Right atrium auricular region (tissue), 2 donors: ENCODE measurements around the gene MAML1. TPM values are rescaled to one million over a fixed set of nuclear protein-coding genes. Genes with fewer than 3 reads are reported as not detected.

Source experiments
- DNase-seq: peaks from one replicate; pipeline ENCODE4 v3.0.0-alpha.2; 2019; ENCODE audit warnings: low spot score
- H3K27ac ChIP-seq, 2 donors: fragments of 200-600 bp; sonication (generic); 1 replicate in 1 of 2; 2 replicates in 1 of 2; pipeline ENCODE4 v1.5.1; 2016 to 2019
- H3K27me3 ChIP-seq, 2 donors: fragments of 200-600 bp; sonication (generic); one replicate each; pipeline versions ENCODE4 v1.5.1 to v1.6.0; 2017 to 2019
- H3K36me3 ChIP-seq: fragments of 200-600 bp; sonication (generic); one replicate; pipeline ENCODE4 v1.5.1; 2016
- H3K4me1 ChIP-seq, 2 donors: fragments of 200-600 bp; sonication (generic); one replicate each; pipeline versions ENCODE4 v1.5.1 to v1.6.0; 2017 to 2019
- H3K4me3 ChIP-seq, 2 donors: fragments of 200-600 bp; sonication (generic); 1 replicate in 1 of 2; 2 replicates in 1 of 2; pipeline ENCODE4 v1.5.1; 2017 to 2019; ENCODE audit warnings: mild to moderate bottlenecking in 1 of 2, moderate library complexity in 1 of 2
- H3K9me3 ChIP-seq, 2 donors: fragments of 200-600 bp; sonication (generic); one replicate each; pipeline ENCODE4 v1.5.1; 2019
- CTCF ChIP-seq, 2 donors: fragments of 200-600 bp; sonication (generic); IDR thresholded peaks; one replicate each; pipeline ENCODE4 v1.5.1; 2019; ENCODE audit warnings: antibody characterized with exemption in 2 of 2
- total RNA-seq, 2 donors: library from RNA; depleted of rRNA; stranded (reverse); fragments of >200 nt; gene quantifications; one replicate each; pipeline ENCODE4 v1.1.0, GENCODE V29; 2016

The MAML1 gene
- total RNA-seq, 2 donors from 2014 or later, result 10.8 to 16.6 TPM

GRCh38 chr5:179794171-179794570 is 61.5 kb downstream of the MAML1 start:
- TF ChIP-seq CTCF (IDR thresholded peaks at IDR 0.05), result no peak
- H3K27ac ChIP-seq, result peak overlapping the region; percentile 64 to 78
- peaks cover 21% of the 10 kb centered on the region for H3K36me3 ChIP-seq
- peaks cover 0 to 56% of the 10 kb centered on the region in 2 donors for H3K4me1 ChIP-seq
- no peaks in the 10 kb centered on the region for H3K27me3 ChIP-seq
- DNase-seq, result no peak
- H3K9me3 ChIP-seq, result no peaks in the 10 kb centered on the region
- peak overlapping the region; percentile 3 to 64 for H3K4me3 ChIP-seq

- peak overlapping the region; percentile 64 to 78 for H3K27ac ChIP-seq
- H3K27me3 ChIP-seq, result no peaks in the 10 kb centered on the region
- TF ChIP-seq CTCF (IDR thresholded peaks at IDR 0.05), result no peak
- H3K36me3 ChIP-seq, result peaks cover 25% of the 10 kb centered on the region
- no peaks in the 10 kb centered on the region for H3K9me3 ChIP-seq
- DNase-seq, result no peak
- H3K4me3 ChIP-seq, result peak overlapping the region; percentile 3 to 64
- peaks cover 0 to 56% of the 10 kb centered on the region in 2 donors for H3K4me1 ChIP-seq
Observed at GRCh38 chr5:179794575-179794974, 62.0 kb downstream of the MAML1 start.

GRCh38 chr5:179795049-179795862 is 62.6 kb downstream of the MAML1 start:
- Histone ChIP-seq H3K4me3 (peak overlapping the region; percentile 54 to 64), H3K27me3 (no peaks in the 10 kb centered on the region), H3K27ac (peak overlapping the region; percentile 78 to 84), H3K4me1 (peaks cover 0 to 56% of the 10 kb centered on the region in 2 donors), H3K9me3 (no peaks in the 10 kb centered on the region), H3K36me3 (peaks cover 30% of the 10 kb centered on the region)
- no peak for DNase-seq
- no peak for TF ChIP-seq CTCF (IDR thresholded peaks at IDR 0.05)

GRCh38 chr5:179795863-179796833 is 63.5 kb downstream of the MAML1 start:
- H3K36me3 ChIP-seq, result peaks cover 39% of the 10 kb centered on the region
- H3K4me3 ChIP-seq, result peak overlapping the region; percentile 54 to 64
- peaks cover 0 to 55% of the 10 kb centered on the region in 2 donors for H3K4me1 ChIP-seq
- DNase-seq, result peak; percentile 78
- H3K27ac ChIP-seq, result peak overlapping the region; percentile 78 to 84
- no peaks in the 10 kb centered on the region for H3K9me3 ChIP-seq
- peak; percentile 87 to 97 for TF ChIP-seq CTCF (IDR thresholded peaks at IDR 0.05)
- no peaks in the 10 kb centered on the region for H3K27me3 ChIP-seq

- Histone ChIP-seq H3K27me3 (no peaks in the 10 kb centered on the region), H3K4me3 (peak overlapping the region; percentile 54 to 64), H3K4me1 (peaks cover 0 to 51% of the 10 kb centered on the region in 2 donors), H3K36me3 (peaks cover 42% of the 10 kb centered on the region), H3K9me3 (no peaks in the 10 kb centered on the region), H3K27ac (peak overlapping the region; percentile 78 to 84)
- TF ChIP-seq CTCF (IDR thresholded peaks at IDR 0.05), result no peak
- no peak for DNase-seq
Observed at GRCh38 chr5:179796877-179797608, 64.4 kb downstream of the MAML1 start.
